ENCODE measurements around the gene CD96.

DNA sequence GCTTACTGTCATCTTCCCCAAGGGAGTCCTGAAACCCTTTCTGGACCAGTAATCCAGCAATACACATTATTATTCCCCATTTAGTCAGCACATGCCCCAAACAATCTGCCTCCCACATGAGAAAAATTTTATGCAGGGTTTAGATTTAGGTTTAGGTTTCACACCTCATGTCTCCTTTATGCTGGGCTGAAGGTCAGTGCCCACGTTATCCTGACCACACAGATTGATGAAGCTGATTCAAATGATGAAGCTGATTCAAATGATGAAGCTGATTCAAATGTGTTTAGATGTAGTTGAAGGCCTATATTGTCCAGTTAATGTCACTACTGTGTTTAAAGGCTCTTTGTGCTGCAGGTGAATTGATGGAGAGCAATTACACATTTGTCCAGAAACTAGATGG is 71.3 kb downstream of the CD96 start:
- TF ChIP-seq, protein P1, sequence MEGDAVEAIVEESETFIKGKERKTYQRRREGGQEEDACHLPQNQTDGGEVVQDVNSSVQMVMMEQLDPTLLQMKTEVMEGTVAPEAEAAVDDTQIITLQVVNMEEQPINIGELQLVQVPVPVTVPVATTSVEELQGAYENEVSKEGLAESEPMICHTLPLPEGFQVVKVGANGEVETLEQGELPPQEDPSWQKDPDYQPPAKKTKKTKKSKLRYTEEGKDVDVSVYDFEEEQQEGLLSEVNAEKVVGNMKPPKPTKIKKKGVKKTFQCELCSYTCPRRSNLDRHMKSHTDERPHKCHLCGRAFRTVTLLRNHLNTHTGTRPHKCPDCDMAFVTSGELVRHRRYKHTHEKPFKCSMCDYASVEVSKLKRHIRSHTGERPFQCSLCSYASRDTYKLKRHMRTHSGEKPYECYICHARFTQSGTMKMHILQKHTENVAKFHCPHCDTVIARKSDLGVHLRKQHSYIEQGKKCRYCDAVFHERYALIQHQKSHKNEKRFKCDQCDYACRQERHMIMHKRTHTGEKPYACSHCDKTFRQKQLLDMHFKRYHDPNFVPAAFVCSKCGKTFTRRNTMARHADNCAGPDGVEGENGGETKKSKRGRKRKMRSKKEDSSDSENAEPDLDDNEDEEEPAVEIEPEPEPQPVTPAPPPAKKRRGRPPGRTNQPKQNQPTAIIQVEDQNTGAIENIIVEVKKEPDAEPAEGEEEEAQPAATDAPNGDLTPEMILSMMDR (IDR thresholded peaks at IDR 0.05; ENCODE audit: poor library complexity), result no peak
- TF ChIP-seq EZH2 (IDR thresholded peaks at IDR 0.05; ENCODE audit: borderline replicate concordance), result no peak
- TF ChIP-seq EZH2phosphoT487 (IDR thresholded peaks at IDR 0.05; ENCODE audit: low read depth, severe bottlenecking, unreplicated experiment), result no peak

Data from hepatocyte (in vitro differentiated cells).